Measurements from ENCODE around the gene SLC6A7. TPM values are rescaled to one million over a fixed set of nuclear protein-coding genes. Genes with fewer than 3 reads are reported as not detected.
A peak's percentile ranks its signal among the peaks of the same experiment; 100 is the strongest.

Gene SLC6A7
- total RNA-seq, 2 experiments from 2014 or later, result not detected

GRCh38 chr5:150146862-150147601, 42.8 kb upstream of the SLC6A7 start:
- H3K27ac Mint-ChIP-seq, result no peak overlapping the region
- H3K27me3 Mint-ChIP-seq, result no peaks in the 10 kb centered on the region
- H3K4me1 Mint-ChIP-seq (ENCODE audit: low read depth), result no peaks in the 10 kb centered on the region
- CTCF ChIA-PET, result interaction anchor here (1.9 kb wide), 1 partner anchor 15 kb away, joined by 8 read pairs; no protein-coding TSS in a partner anchor
- no peaks in the 10 kb centered on the region for H3K9me3 Mint-ChIP-seq
- DNase-seq (no peak), ATAC-seq (no peak)
- intact Hi-C loops (cut with micrococcal nuclease), result no loop called here
- POLR2A ChIA-PET, result no interaction called here
- TF ChIP-seq CTCF (IDR thresholded peaks at IDR 0.05), result no peak
- no peak overlapping the region for H3K4me3 Mint-ChIP-seq
- no peaks in the 10 kb centered on the region for H3K36me3 Mint-ChIP-seq (ENCODE audit: low read depth)

GRCh38 chr5:150147670-150148069, 42.2 kb upstream of the SLC6A7 start:
- H3K4me1 Mint-ChIP-seq (ENCODE audit: low read depth), result no peaks in the 10 kb centered on the region
- TF ChIP-seq CTCF (IDR thresholded peaks at IDR 0.05), result no peak
- H3K36me3 Mint-ChIP-seq (ENCODE audit: low read depth), result no peaks in the 10 kb centered on the region
- ChIA-PET CTCF (no interaction called here), POLR2A (no interaction called here)
- H3K27ac Mint-ChIP-seq, result no peak overlapping the region
- ATAC-seq (no peak), DNase-seq (no peak)
- H3K27me3 Mint-ChIP-seq, result no peaks in the 10 kb centered on the region
- intact Hi-C loops (cut with micrococcal nuclease), result no loop called here
- no peak overlapping the region for H3K4me3 Mint-ChIP-seq
- H3K9me3 Mint-ChIP-seq, result no peaks in the 10 kb centered on the region

- no peaks in the 10 kb centered on the region for H3K36me3 Mint-ChIP-seq (ENCODE audit: low read depth)
- ChIA-PET POLR2A (no interaction called here), CTCF (interaction anchor here (1.2 kb wide), 1 partner anchor 19 kb away, joined by 3 read pairs; no protein-coding TSS in a partner anchor)
- no peak overlapping the region for H3K4me3 Mint-ChIP-seq
- intact Hi-C loops (cut with micrococcal nuclease), result no loop called here
- ATAC-seq (no peak), DNase-seq (no peak)
- no peaks in the 10 kb centered on the region for H3K27me3 Mint-ChIP-seq
- H3K4me1 Mint-ChIP-seq (ENCODE audit: low read depth), result no peaks in the 10 kb centered on the region
- H3K9me3 Mint-ChIP-seq, result no peaks in the 10 kb centered on the region
- H3K27ac Mint-ChIP-seq, result no peak overlapping the region
- TF ChIP-seq CTCF (IDR thresholded peaks at IDR 0.05), result no peak
Measured at GRCh38 chr5:150148117-150148927, 41.5 kb upstream of the SLC6A7 start.

GRCh38 chr5:150149618-150150017, 40.2 kb upstream of the SLC6A7 start:
- no peaks in the 10 kb centered on the region for H3K4me1 Mint-ChIP-seq (ENCODE audit: low read depth)
- TF ChIP-seq CTCF (IDR thresholded peaks at IDR 0.05), result no peak
- CTCF ChIA-PET, result interaction anchor here (0.9 to 1.2 kb wide), 2 partner anchors 19 to 20 kb away, joined by 3 read pairs; no protein-coding TSS in a partner anchor
- no peak overlapping the region for H3K27ac Mint-ChIP-seq
- no peaks in the 10 kb centered on the region for H3K9me3 Mint-ChIP-seq
- no peak overlapping the region for H3K4me3 Mint-ChIP-seq
- H3K27me3 Mint-ChIP-seq, result peaks cover 3% of the 10 kb centered on the region
- no peak for DNase-seq
- ATAC-seq, result peak; percentile 37
- POLR2A ChIA-PET, result no interaction called here
- no peaks in the 10 kb centered on the region for H3K36me3 Mint-ChIP-seq (ENCODE audit: low read depth)
- intact Hi-C loops (cut with micrococcal nuclease), result no loop called here

All from activated CD8-positive, alpha-beta T cell treated with anti-CD3 and anti-CD28 coated beads for 36 hours (primary cell).